SK-N-SH (cell line): ENCODE data around the gene TBC1D2.

Experiments
- EP300 ChIP-seq, 2 experiments: IDR thresholded peaks; 2 replicates each; pipeline versions ENCODE4 v1.4.0 to v1.6.1; 2012; ENCODE audit warnings: borderline replicate concordance in 1 of 2, low read depth in 1 of 2, low read length in 1 of 2
- EZH2phosphoT487 ChIP-seq: fragments of 200-600 bp; sonication (generic); IDR thresholded peaks from 2 replicates; pipeline ENCODE4 v1.6.1; 2017; ENCODE audit warnings: low read depth, mixed run types, mild to moderate bottlenecking, antibody characterized with exemption, moderate library complexity, borderline replicate concordance
- GABPA ChIP-seq: IDR thresholded peaks from 2 replicates; pipeline ENCODE4 v1.4.0; 2012; ENCODE audit warnings: low read depth, mild to moderate bottlenecking
- GATA2 ChIP-seq: sonication (generic); formaldehyde crosslinking; IDR thresholded peaks from 2 replicates; pipeline ENCODE4 v1.5.0; 2020; ENCODE audit warnings: mild to moderate bottlenecking, missing genetic modification reagents
- JUND ChIP-seq: IDR thresholded peaks from 2 replicates; pipeline ENCODE4 v1.4.0; 2012
- MXI1 ChIP-seq: IDR thresholded peaks from 2 replicates; pipeline ENCODE4 v1.6.1; 2012; ENCODE audit warnings: mild to moderate bottlenecking, low read depth, low read length, improper control_type of control experiment
- POLR2AphosphoS5 ChIP-seq: IDR thresholded peaks from 2 replicates; pipeline ENCODE4 v1.6.1; 2012; ENCODE audit warnings: low read depth, low read length
- RXRA ChIP-seq: IDR thresholded peaks from 2 replicates; pipeline ENCODE4 v1.4.0; 2012; ENCODE audit warnings: low read depth, mild to moderate bottlenecking, borderline replicate concordance
- YY1 ChIP-seq: IDR thresholded peaks from 2 replicates; pipeline ENCODE4 v1.4.0; 2012; ENCODE audit warnings: low read depth, mild to moderate bottlenecking
- TF ChIP-seq, protein P1 (sequence below): fragments of 200-600 bp; sonication (generic); IDR thresholded peaks from 2 replicates; pipeline ENCODE4 v1.6.1; 2017; ENCODE audit warnings: antibody characterized with exemption, mild to moderate bottlenecking, moderate library complexity
- TF ChIP-seq, protein P2 (sequence below): IDR thresholded peaks from 2 replicates; pipeline ENCODE4; 2012

DNA sequence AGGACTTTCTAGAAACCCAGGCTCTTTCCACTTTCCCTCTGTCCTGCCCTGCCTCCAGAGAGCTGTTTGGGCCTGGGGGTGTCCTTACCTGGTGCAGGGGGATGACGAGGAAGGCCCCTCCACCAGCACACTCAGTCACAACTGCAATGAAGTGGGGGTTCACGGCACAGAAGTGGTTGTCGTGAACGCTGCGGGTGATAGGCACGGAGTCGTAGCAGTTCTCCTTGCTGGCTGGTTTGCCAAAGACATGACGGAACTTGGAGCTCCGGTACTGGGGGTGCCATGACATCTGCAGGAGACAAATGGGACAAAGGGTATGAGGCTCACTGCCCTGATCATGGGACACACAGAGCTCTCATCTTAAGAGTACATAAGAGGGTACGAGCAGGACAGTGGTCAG is 98.1 kb downstream of the TBC1D2 start:
- TF ChIP-seq, protein P1, sequence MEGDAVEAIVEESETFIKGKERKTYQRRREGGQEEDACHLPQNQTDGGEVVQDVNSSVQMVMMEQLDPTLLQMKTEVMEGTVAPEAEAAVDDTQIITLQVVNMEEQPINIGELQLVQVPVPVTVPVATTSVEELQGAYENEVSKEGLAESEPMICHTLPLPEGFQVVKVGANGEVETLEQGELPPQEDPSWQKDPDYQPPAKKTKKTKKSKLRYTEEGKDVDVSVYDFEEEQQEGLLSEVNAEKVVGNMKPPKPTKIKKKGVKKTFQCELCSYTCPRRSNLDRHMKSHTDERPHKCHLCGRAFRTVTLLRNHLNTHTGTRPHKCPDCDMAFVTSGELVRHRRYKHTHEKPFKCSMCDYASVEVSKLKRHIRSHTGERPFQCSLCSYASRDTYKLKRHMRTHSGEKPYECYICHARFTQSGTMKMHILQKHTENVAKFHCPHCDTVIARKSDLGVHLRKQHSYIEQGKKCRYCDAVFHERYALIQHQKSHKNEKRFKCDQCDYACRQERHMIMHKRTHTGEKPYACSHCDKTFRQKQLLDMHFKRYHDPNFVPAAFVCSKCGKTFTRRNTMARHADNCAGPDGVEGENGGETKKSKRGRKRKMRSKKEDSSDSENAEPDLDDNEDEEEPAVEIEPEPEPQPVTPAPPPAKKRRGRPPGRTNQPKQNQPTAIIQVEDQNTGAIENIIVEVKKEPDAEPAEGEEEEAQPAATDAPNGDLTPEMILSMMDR: no peak
- TF ChIP-seq EZH2phosphoT487: no peak
- no peak for TF ChIP-seq MXI1
- TF ChIP-seq, protein P2, sequence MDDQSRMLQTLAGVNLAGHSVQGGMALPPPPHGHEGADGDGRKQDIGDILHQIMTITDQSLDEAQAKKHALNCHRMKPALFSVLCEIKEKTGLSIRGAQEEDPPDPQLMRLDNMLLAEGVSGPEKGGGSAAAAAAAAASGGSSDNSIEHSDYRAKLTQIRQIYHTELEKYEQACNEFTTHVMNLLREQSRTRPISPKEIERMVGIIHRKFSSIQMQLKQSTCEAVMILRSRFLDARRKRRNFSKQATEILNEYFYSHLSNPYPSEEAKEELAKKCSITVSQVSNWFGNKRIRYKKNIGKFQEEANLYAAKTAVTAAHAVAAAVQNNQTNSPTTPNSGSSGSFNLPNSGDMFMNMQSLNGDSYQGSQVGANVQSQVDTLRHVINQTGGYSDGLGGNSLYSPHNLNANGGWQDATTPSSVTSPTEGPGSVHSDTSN: no peak
- no peak for TF ChIP-seq GATA2 (CRISPR knock-in tag)
- no peak for TF ChIP-seq RXRA
- no peak for TF ChIP-seq YY1
- TF ChIP-seq EP300 (IDR thresholded peaks at IDR 0.05; ENCODE audit: borderline replicate concordance in 1 of 2, low read depth in 1 of 2, low read length in 1 of 2): no peak
- TF ChIP-seq JUND: no peak
- no peak for TF ChIP-seq POLR2AphosphoS5
- TF ChIP-seq GABPA: no peak
